SU-DHL-6 (cell line): ENCODE measurements around the gene PLCXD3.

Experiments used
- H2AFZ ChIP-seq: fragments of 200-600 bp; sonication (generic); 2 replicates; pipeline ENCODE4 v1.6.1; 2014; ENCODE audit warnings: low read depth, mild to moderate bottlenecking, moderate library complexity, mixed read lengths, antibody characterized with exemption, low read length; ENCODE audit not compliant: severe bottlenecking
- H3F3A ChIP-seq: fragments of 200-600 bp; shearing (Covaris generic); 2 replicates; pipeline ENCODE4 v1.6.0; 2016; ENCODE audit warnings: antibody characterized with exemption, mild to moderate bottlenecking; ENCODE audit not compliant: insufficient read depth
- H3K27ac ChIP-seq: fragments of 200-600 bp; sonication (generic); 2 replicates; pipeline ENCODE4 v1.5.1; 2016; ENCODE audit warnings: low read depth, mild to moderate bottlenecking, low read length, moderate library complexity, mixed read lengths
- H3K27me3 ChIP-seq: fragments of 200-600 bp; sonication (generic), shearing (Covaris generic); 2 replicates; pipeline ENCODE4 v1.6.0; 2014; ENCODE audit warnings: mild to moderate bottlenecking, low read length
- H3K36me3 ChIP-seq: fragments of 200-600 bp; sonication (generic); 2 replicates; pipeline ENCODE4 v1.6.1; 2014; ENCODE audit warnings: mild to moderate bottlenecking, low read length, mixed read lengths
- H3K4me2 ChIP-seq: fragments of 300-600, 200-600 bp; shearing (Covaris generic), sonication (generic); 2 replicates; pipeline ENCODE4 v1.6.0; 2014; ENCODE audit warnings: low read length, low read depth, mild to moderate bottlenecking; ENCODE audit not compliant: poor library complexity, severe bottlenecking
- H3K4me3 ChIP-seq: fragments of 200-600 bp; sonication (generic); 2 replicates; pipeline ENCODE4 v1.5.1; 2014; ENCODE audit warnings: antibody characterized with exemption, low read length, mild to moderate bottlenecking, mixed read lengths; ENCODE audit not compliant: insufficient read depth, poor library complexity, severe bottlenecking
- H3K79me2 ChIP-seq: fragments of 200-600 bp; sonication (generic); 2 replicates; pipeline ENCODE4 v1.6.1; 2014; ENCODE audit warnings: mild to moderate bottlenecking, low read length, moderate library complexity; ENCODE audit not compliant: insufficient read depth
- H3K9ac ChIP-seq: fragments of 200-600 bp; sonication (generic); 2 replicates; pipeline ENCODE4 v1.7.0; 2014; ENCODE audit warnings: mild to moderate bottlenecking, low read length
- H3K9me2 ChIP-seq: fragments of 200-600 bp; sonication (generic); replicated peaks from 2 replicates; pipeline ENCODE4 v1.6.1; 2014; ENCODE audit warnings: low read length; ENCODE audit not compliant: insufficient read depth
- H3K9me3 ChIP-seq: fragments of 200-600 bp; sonication (generic); 2 replicates; pipeline ENCODE4 v1.6.1; 2014; ENCODE audit warnings: low read length, mixed read lengths; ENCODE audit not compliant: insufficient read depth
- H4K20me1 ChIP-seq: fragments of 200-600 bp; sonication (generic); 2 replicates; pipeline ENCODE4 v1.6.1; 2014; ENCODE audit warnings: low read depth, mild to moderate bottlenecking, antibody characterized with exemption, low read length, moderate library complexity, mixed read lengths
- CTCF ChIP-seq: fragments of 200-600 bp; sonication (generic); IDR thresholded peaks from one replicate; pipeline ENCODE4 v1.5.1; 2017; ENCODE audit warnings: antibody characterized with exemption, mild to moderate bottlenecking, low read length, moderate library complexity; ENCODE audit not compliant: insufficient read depth, poor library complexity, severe bottlenecking
- EZH2phosphoT487 ChIP-seq: fragments of 200-600 bp; sonication (generic), shearing (Covaris generic); conservative IDR thresholded peaks from 2 replicates; pipeline ENCODE4 v1.6.1; 2018; ENCODE audit warnings: mild to moderate bottlenecking, antibody characterized with exemption, low read length, moderate library complexity, mixed read lengths

The PLCXD3 gene

GRCh38 chr5:41465493-41466171, 44.8 kb downstream of the PLCXD3 start:
- Histone ChIP-seq H3K4me3 (no peak overlapping the region), H3K27ac (no peak overlapping the region), H3K79me2 (no peaks in the 10 kb centered on the region), H3K9me3 (no peaks in the 10 kb centered on the region), H3K27me3 (no peaks in the 10 kb centered on the region), H2AFZ (no peak overlapping the region), H3K36me3 (no peaks in the 10 kb centered on the region), H3K4me2 (no peak overlapping the region), H3F3A (no peaks in the 10 kb centered on the region), H3K9me2 (no peaks in the 10 kb centered on the region), H4K20me1 (no peaks in the 10 kb centered on the region), H3K9ac (no peak overlapping the region)
- TF ChIP-seq CTCF = no peak
- no peak for TF ChIP-seq EZH2phosphoT487

- Histone ChIP-seq H3K36me3 (no peaks in the 10 kb centered on the region), H3K4me3 (no peak overlapping the region), H3K27ac (no peak overlapping the region), H3K27me3 (no peaks in the 10 kb centered on the region), H3K4me2 (no peak overlapping the region), H3K9me2 (no peaks in the 10 kb centered on the region), H2AFZ (no peak overlapping the region), H3F3A (no peaks in the 10 kb centered on the region), H3K9me3 (no peaks in the 10 kb centered on the region), H4K20me1 (no peaks in the 10 kb centered on the region), H3K9ac (no peak overlapping the region), H3K79me2 (no peaks in the 10 kb centered on the region)
- TF ChIP-seq CTCF (no peak), EZH2phosphoT487 (no peak)
Observed at GRCh38 chr5:41459557-41459956, 50.8 kb downstream of the PLCXD3 start.

DNA sequence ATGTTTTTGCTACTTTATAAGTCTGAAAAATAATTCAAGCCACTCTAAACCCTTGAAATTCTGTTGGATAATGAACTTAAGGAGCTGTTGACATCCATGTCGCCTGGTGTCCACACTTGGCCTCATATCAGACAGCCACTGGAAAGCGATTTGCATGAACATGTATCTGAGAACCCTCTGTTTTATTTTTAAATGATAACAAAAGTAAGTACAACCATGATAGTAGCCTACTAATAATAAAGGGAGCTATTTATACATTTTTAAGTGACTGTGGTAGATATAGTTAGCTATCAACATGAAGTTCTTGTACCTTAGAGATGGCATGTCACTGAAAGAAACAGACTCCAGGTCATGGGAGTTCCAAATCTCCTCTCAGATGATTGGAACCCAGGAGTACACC, 53.3 kb downstream of the PLCXD3 start:
- Histone ChIP-seq H3K27ac (no peak overlapping the region), H3K4me3 (no peak overlapping the region), H3K9me2 (no peaks in the 10 kb centered on the region), H3K4me2 (no peak overlapping the region), H2AFZ (no peak overlapping the region), H3K36me3 (no peaks in the 10 kb centered on the region), H3K27me3 (no peaks in the 10 kb centered on the region), H3F3A (no peaks in the 10 kb centered on the region), H3K9me3 (no peaks in the 10 kb centered on the region), H3K9ac (no peak overlapping the region), H3K79me2 (no peaks in the 10 kb centered on the region), H4K20me1 (no peaks in the 10 kb centered on the region)
- TF ChIP-seq EZH2phosphoT487 (no peak), CTCF (no peak)
